SH-SY5Y (cell line): ENCODE results near the gene TTR.

Experiments used
- GATA2 ChIP-seq: IDR thresholded peaks from 2 replicates; pipeline ENCODE4 v1.6.1; 2011; ENCODE audit warnings: mild to moderate bottlenecking, low read depth, low read length
- GATA3 ChIP-seq: IDR thresholded peaks from 2 replicates; pipeline ENCODE4 v1.6.1; 2011; ENCODE audit warnings: low read depth, mild to moderate bottlenecking, low read length, moderate library complexity

DNA sequence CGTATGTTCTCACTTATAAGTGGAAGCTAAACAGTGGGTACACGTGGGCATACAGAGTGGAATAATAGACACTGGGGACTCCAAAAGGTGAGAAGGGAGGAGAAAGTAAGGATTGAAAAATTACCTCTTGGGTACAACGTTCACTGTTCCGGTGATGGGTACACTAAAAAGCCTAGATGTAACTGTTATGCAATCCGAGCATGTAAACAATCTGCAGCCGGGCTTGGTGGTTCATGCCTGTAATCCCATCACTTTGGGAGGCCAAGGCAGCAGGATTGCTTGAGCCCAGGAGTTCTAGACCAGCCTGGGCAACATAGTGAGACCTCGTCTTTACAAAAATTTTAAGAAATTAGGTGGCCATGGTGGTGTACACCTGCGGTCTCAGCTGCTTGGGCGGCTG is 33.1 kb upstream of the TTR start:
- TF ChIP-seq GATA2 (no peak), GATA3 (no peak)
